Measurements from ENCODE around the gene MICA. TPM values are rescaled to one million over a fixed set of nuclear protein-coding genes. Genes with fewer than 3 reads are reported as not detected.
"Not testable (repeated sequence)": the region's sequence is repeated elsewhere in the genome, so short reads cannot be mapped to it uniquely, and the experiment has no call there.

The MICA gene
- total RNA-seq, 1 donor from 2014 or later: 0.42 TPM

GRCh38 chr6:31446481-31446880 lies 43.1 kb downstream of the MICA start:
- DNase-seq: no peak
- H3K27me3 Mint-ChIP-seq (ENCODE audit: unreplicated experiment): no peaks in the 10 kb centered on the region
- no peak overlapping the region for H3K4me3 Mint-ChIP-seq (ENCODE audit: unreplicated experiment)
- no peaks in the 10 kb centered on the region for H3K36me3 Mint-ChIP-seq (ENCODE audit: unreplicated experiment)
- H3K4me1 Mint-ChIP-seq (ENCODE audit: low read depth, unreplicated experiment): no peaks in the 10 kb centered on the region
- no peak overlapping the region for H3K27ac Mint-ChIP-seq (ENCODE audit: unreplicated experiment)
- no peak for TF ChIP-seq CTCF (IDR thresholded peaks at IDR 0.05; ENCODE audit: partially characterized antibody, unreplicated experiment)
- H3K9me3 Mint-ChIP-seq (ENCODE audit: unreplicated experiment): no peaks in the 10 kb centered on the region

- H3K4me3 Mint-ChIP-seq (ENCODE audit: unreplicated experiment); H3K27ac Mint-ChIP-seq (ENCODE audit: unreplicated experiment); H3K36me3 Mint-ChIP-seq (ENCODE audit: unreplicated experiment); H3K4me1 Mint-ChIP-seq (ENCODE audit: low read depth, unreplicated experiment); H3K27me3 Mint-ChIP-seq (ENCODE audit: unreplicated experiment); DNase-seq; H3K9me3 Mint-ChIP-seq (ENCODE audit: unreplicated experiment): not testable (repeated sequence)
Measured at GRCh38 chr6:31446999-31447789, 43.8 kb downstream of the MICA start.

DNA sequence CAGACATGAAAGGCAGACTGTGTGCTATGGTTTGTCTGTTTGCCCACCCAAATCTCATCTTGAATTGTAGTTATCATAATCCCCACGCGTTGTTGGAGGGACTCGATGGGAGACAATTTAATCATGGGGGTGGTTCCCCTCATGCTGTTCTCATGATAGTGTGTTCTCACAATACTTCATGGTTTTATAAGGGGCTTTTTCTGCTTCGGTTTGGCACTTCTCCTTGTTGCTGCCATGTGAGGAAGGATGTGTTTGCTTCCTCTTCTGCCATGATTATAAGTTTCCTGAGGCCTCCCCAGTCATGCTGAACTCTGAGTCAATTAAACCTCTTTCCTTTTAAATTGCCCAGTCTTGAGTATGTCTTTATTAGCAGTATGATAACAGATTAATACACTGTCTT lies 47.4 kb downstream of the MICA start:
- Mint-ChIP-seq H3K4me1 (ENCODE audit: low read depth, unreplicated experiment) (no peaks in the 10 kb centered on the region), H3K9me3 (ENCODE audit: unreplicated experiment) (peaks cover 4% of the 10 kb centered on the region), H3K4me3 (ENCODE audit: unreplicated experiment) (no peak overlapping the region), H3K27me3 (ENCODE audit: unreplicated experiment) (peaks cover 2% of the 10 kb centered on the region), H3K27ac (ENCODE audit: unreplicated experiment) (no peak overlapping the region), H3K36me3 (ENCODE audit: unreplicated experiment) (peaks cover 7% of the 10 kb centered on the region)
- no peak for DNase-seq
- TF ChIP-seq CTCF (IDR thresholded peaks at IDR 0.05; ENCODE audit: partially characterized antibody, unreplicated experiment): no peak

DNA sequence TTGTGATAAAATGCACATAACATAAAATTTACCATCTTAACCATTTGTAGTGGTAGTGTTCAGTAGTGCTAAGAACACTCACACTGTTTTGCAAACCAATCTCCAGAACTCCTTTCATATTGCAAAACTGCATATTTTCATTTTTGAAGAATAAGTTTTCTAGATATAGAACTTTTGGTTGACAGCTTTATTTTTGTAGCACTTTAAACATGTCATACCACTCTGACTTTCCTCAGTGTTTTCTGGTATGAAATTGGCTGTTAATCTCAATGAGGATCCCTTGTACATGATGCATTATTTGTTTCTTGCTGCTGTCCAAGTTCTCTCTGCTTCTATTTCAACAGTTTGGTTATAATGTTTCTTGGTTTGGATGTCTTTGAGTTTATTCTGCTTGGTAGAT lies 49.5 kb downstream of the MICA start:
- Mint-ChIP-seq H3K4me1 (ENCODE audit: low read depth, unreplicated experiment) (no peaks in the 10 kb centered on the region), H3K27me3 (ENCODE audit: unreplicated experiment) (peaks cover 2% of the 10 kb centered on the region), H3K4me3 (ENCODE audit: unreplicated experiment) (no peak overlapping the region), H3K27ac (ENCODE audit: unreplicated experiment) (no peak overlapping the region), H3K36me3 (ENCODE audit: unreplicated experiment) (peaks cover 12% of the 10 kb centered on the region), H3K9me3 (ENCODE audit: unreplicated experiment) (peaks cover 4% of the 10 kb centered on the region)
- TF ChIP-seq CTCF (IDR thresholded peaks at IDR 0.05; ENCODE audit: partially characterized antibody, unreplicated experiment): no peak
- no peak for DNase-seq

- peaks cover 4% of the 10 kb centered on the region for H3K9me3 Mint-ChIP-seq (ENCODE audit: unreplicated experiment)
- no peak for TF ChIP-seq CTCF (IDR thresholded peaks at IDR 0.05; ENCODE audit: partially characterized antibody, unreplicated experiment)
- no peaks in the 10 kb centered on the region for H3K4me1 Mint-ChIP-seq (ENCODE audit: low read depth, unreplicated experiment)
- DNase-seq: no peak
- peaks cover 12% of the 10 kb centered on the region for H3K36me3 Mint-ChIP-seq (ENCODE audit: unreplicated experiment)
- H3K27ac Mint-ChIP-seq (ENCODE audit: unreplicated experiment): no peak overlapping the region
- H3K27me3 Mint-ChIP-seq (ENCODE audit: unreplicated experiment): peaks cover 2% of the 10 kb centered on the region
- H3K4me3 Mint-ChIP-seq (ENCODE audit: unreplicated experiment): no peak overlapping the region
Measured at GRCh38 chr6:31453259-31453658, 49.9 kb downstream of the MICA start.

- H3K36me3 Mint-ChIP-seq (ENCODE audit: unreplicated experiment); H3K4me1 Mint-ChIP-seq (ENCODE audit: low read depth, unreplicated experiment); H3K4me3 Mint-ChIP-seq (ENCODE audit: unreplicated experiment); H3K27me3 Mint-ChIP-seq (ENCODE audit: unreplicated experiment); H3K27ac Mint-ChIP-seq (ENCODE audit: unreplicated experiment); H3K9me3 Mint-ChIP-seq (ENCODE audit: unreplicated experiment); DNase-seq: not testable (repeated sequence)
Measured at GRCh38 chr6:31459864-31460263, 56.5 kb downstream of the MICA start.

All from glutamatergic neuron (in vitro differentiated cells).